Uterus (tissue), 2 donors: Measurements from ENCODE around the gene NSUN3.

Experiments
- POLR2A ChIP-seq, 2 donors: fragments of 450-650 bp; IDR thresholded peaks; one replicate each; pipeline ENCODE4 v1.6.1; 2016; ENCODE audit warnings: antibody characterized with exemption in 2 of 2, mild to moderate bottlenecking in 1 of 2, moderate library complexity in 1 of 2
- TF ChIP-seq, protein P1 (sequence below), 4 experiments: fragments of 200-600 bp in 2 of 4; fragments of 450-650 bp in 2 of 4; sonication (generic) in 2 of 4; IDR thresholded peaks; one replicate each; pipeline ENCODE4 v1.5.1; 2016 to 2019; ENCODE audit warnings: antibody characterized with exemption in 4 of 4, mild to moderate bottlenecking in 2 of 4, moderate library complexity in 1 of 4

DNA sequence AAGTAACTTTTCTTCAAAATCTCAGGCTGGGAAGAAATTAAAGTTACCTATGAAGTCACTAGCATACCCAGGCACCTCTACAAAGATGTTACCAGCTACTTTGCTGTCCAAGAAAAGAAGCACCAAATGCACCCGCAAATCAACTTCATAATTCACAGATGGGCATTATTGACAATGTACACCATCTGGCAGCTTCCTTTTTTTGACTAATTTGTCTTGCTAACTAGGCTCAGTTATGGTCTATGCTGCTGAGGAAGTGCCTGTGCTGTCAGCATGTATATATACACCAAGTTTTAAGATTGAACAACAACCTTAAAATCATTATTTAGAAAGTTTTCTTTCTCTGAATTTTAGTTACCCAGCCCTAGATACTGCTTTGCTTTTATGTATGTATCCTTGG lies 93.8 kb downstream of the NSUN3 start:
- TF ChIP-seq, protein P1, sequence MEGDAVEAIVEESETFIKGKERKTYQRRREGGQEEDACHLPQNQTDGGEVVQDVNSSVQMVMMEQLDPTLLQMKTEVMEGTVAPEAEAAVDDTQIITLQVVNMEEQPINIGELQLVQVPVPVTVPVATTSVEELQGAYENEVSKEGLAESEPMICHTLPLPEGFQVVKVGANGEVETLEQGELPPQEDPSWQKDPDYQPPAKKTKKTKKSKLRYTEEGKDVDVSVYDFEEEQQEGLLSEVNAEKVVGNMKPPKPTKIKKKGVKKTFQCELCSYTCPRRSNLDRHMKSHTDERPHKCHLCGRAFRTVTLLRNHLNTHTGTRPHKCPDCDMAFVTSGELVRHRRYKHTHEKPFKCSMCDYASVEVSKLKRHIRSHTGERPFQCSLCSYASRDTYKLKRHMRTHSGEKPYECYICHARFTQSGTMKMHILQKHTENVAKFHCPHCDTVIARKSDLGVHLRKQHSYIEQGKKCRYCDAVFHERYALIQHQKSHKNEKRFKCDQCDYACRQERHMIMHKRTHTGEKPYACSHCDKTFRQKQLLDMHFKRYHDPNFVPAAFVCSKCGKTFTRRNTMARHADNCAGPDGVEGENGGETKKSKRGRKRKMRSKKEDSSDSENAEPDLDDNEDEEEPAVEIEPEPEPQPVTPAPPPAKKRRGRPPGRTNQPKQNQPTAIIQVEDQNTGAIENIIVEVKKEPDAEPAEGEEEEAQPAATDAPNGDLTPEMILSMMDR (IDR thresholded peaks at IDR 0.05), result no peak
- TF ChIP-seq POLR2A (IDR thresholded peaks at IDR 0.05), result no peak
